GM21367 (cell line): Measurements from ENCODE around the gene MSH6.

Experiments used
- ATAC-seq: cut with Tn5 transposase; IDR thresholded peaks from one replicate; pipeline ENCODE4 v1.9.1; 2021; ENCODE audit not compliant: unreplicated experiment

Gene MSH6

DNA sequence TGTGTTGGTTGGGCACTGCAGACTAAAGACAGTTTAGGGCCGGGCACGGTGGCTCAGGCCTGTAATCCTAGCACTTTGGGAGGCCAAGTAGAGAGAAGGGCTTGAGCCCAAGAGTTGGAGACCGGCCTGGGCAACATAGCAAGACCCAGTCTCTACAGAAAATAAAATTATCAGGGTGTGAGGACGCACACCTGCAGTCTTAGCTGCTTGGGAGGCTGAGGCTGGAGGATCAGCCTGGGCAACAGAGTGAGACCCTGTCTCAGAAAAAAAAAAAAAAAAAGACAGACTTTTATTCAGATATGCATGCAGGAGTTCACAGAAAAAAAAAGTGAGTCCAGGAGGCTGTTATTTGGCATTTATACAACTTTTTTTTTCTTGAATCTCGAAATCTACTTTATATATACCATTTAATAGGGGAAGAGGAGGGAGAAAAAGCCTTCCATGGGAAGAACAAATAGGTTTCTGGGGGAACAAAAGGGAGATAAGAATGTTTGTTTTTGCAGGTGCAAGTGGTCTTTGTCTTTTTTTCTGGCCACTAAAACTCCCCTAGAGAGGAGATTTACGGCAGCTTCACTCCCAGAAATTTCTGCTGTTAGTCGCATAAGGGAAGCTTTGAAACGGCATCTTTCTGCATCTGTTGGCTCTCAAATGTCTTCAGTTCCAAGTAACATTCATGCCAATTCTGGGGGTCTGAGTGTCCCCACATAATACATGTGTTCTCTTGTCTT is 4.1 kb upstream of the MSH6 start:
- no peak for ATAC-seq

DNA sequence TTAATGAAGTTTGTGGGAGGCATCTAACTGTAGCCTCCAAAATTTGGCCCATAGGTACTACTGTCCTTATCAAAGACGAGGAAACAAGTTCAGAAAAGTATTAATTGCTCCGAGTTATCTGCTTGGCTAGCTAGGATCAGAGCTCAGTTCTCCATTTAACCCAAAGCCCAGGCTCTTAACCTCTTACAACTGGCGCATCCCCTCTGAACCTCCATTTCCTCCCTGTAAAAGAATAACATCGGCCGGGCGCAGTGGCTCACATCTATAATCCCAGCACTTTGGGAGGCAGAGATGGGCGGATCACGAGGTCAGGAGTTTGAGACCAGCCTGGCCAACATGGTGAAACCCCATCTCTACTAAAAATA is 3.5 kb upstream of the MSH6 start:
- no peak for ATAC-seq

DNA sequence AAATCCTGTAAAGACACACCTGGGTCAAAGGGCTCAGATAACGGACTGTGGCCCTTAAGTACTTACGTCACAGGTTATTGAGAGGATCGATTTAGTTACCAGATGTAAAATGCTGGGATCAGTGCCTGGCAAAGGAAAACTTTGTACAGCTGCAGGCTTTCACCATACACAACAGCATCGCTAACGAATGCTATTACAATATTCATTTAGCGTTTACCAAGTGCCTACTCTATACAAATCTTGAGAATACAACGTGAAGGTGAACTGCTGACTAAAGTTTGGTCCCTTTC is 619 bp upstream of the MSH6 start:
- no peak for ATAC-seq

DNA sequence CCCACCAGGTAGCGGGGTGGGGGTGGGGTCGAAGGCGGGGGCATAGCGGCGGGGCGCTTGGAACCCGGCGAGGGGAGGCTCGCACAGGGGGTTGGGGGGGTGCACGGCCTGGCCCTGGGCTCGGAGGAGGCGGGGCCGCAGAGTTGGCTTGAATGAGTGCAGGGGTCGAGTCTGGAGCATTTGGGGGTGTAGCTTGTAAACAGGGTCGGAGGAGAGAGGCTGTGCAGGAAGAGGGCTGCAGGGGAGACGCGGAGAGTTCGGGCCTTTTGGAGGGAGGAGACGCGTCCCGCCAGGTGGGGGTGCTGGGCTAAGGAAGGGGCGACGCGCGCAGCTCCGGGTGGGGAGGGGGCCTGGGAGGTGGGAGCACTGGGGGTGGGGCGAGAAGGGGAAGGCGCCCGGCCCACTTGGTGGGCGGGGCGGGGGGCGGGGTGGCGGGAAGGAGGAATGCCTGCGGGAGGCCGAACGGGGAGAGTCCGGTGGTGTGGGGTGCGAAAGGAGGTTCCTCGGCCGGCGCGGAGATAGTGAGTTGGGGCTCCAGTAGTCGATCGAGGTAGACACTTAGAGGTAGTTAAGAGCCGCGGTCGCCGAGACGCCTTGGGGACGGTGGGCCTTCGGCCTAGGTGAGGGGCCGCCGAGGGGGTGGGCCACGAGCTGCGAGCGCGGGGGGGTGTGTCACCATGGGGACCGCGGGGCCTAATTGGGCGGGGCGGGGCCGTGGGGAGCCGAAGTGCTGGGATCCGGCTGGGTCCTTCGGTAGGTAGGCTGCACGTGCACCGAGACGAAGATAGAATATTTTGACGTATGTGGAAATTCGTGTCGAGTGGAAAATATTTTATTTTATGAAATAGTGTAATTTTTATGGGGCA is 774 bp downstream of the MSH6 start:
- ATAC-seq: peak; percentile 23

DNA sequence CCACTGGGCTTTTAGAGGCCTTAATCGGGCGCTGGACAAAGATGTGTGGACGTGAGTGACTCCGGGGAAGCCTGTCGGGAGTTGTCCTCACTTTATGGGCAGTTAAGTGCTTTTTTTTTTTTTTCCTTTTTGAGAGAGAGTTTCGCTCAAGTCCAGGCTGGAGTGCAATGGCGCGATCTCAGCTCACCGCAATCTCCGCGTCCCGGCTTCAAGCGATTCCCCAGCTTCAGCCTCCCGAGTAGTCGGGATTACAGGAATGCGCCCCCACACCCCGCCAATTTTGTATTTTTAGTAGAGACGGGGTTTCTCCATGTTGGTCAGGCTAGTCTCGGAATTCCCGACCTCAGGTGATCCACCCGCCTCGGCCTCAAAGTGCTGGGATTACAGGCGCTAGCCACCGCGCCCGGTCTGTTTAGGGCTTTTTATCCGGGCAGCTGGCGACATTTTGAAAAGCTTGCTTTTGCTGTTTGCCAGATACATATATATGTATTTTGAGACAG is 1.5 kb downstream of the MSH6 start:
- no peak for ATAC-seq

DNA sequence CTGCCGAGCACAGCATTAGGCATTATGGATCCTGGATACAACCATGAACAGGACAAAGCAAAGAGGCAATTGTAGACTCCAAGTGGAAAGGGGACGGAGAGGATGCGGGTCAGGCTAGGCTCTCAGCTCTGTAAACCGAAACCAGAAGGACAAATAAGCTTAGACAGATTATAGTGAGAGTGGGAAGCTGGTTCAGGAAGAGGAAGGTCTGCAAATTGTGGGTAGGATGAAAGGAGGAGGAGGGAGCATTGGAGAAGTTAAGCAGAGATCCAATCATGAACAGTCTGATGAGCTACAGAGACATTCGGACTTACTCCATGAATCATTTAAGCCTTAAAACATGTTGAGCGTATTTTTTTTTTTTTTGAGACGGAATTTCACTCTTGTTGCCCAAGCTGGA is 3.0 kb downstream of the MSH6 start:
- ATAC-seq: no peak

DNA sequence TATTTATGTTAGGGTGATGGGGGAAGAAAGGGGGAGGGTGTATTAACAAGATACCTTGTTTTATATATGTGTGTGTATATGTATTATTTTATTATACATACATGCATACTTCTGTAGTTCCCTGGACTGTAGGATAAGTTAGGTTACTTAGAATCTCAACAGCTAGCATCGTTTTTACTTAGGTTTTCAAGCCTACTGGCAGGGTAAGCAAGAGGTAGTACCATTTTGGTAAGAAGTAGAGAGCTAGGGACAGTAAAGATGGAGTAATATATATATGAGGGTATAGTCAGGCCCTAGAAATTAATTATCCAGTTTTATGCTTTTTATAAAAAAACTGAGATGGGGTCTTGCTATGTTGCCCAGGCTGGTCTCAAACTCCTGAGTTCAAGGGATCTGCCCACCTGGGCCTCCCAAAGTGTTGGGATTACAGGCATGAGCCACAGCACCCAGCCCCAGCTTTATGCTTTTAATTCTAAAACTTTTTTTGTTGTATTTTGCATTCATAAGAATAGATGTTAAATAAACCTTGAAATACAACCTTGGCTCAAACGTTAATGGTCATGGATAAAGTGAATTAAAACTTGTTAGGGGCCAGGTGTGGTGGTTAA is 13.2 kb downstream of the MSH6 start:
- no peak for ATAC-seq

DNA sequence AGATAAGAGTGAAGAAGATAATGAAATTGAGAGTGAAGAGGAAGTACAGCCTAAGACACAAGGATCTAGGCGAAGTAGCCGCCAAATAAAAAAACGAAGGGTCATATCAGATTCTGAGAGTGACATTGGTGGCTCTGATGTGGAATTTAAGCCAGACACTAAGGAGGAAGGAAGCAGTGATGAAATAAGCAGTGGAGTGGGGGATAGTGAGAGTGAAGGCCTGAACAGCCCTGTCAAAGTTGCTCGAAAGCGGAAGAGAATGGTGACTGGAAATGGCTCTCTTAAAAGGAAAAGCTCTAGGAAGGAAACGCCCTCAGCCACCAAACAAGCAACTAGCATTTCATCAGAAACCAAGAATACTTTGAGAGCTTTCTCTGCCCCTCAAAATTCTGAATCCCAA is 15.7 kb downstream of the MSH6 start:
- no peak for ATAC-seq

DNA sequence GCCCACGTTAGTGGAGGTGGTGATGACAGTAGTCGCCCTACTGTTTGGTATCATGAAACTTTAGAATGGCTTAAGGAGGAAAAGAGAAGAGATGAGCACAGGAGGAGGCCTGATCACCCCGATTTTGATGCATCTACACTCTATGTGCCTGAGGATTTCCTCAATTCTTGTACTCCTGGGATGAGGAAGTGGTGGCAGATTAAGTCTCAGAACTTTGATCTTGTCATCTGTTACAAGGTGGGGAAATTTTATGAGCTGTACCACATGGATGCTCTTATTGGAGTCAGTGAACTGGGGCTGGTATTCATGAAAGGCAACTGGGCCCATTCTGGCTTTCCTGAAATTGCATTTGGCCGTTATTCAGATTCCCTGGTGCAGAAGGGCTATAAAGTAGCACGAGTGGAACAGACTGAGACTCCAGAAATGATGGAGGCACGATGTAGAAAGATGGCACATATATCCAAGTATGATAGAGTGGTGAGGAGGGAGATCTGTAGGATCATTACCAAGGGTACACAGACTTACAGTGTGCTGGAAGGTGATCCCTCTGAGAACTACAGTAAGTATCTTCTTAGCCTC is 16.2 kb downstream of the MSH6 start:
- ATAC-seq: no peak

DNA sequence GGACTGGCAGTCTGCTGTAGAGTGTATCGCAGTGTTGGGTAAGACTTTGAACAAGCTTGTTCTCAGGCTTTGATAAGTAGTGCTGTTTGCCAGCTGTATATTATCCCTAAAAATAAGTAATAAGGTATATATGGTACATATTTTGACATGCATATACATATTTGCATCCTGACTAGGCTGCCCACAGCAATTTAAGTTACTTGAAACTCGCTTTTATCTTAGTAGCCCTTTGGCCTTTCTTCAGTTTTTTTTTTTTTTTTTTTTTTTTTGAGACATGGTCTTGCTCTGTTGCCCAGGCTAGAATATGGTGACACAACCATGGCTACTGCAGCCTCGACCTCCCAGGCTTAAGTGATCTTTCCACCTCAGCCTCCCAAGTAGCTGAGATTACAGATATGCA is 18.2 kb downstream of the MSH6 start:
- ATAC-seq: no peak

DNA sequence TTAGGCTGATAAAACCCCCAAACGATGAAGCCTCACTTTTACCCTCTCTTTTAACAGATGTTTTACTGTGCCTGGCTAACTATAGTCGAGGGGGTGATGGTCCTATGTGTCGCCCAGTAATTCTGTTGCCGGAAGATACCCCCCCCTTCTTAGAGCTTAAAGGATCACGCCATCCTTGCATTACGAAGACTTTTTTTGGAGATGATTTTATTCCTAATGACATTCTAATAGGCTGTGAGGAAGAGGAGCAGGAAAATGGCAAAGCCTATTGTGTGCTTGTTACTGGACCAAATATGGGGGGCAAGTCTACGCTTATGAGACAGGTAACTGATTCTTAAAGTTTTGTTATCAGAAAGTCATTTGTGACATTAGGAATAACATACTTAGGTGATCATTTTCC is 20.4 kb downstream of the MSH6 start:
- no peak for ATAC-seq

DNA sequence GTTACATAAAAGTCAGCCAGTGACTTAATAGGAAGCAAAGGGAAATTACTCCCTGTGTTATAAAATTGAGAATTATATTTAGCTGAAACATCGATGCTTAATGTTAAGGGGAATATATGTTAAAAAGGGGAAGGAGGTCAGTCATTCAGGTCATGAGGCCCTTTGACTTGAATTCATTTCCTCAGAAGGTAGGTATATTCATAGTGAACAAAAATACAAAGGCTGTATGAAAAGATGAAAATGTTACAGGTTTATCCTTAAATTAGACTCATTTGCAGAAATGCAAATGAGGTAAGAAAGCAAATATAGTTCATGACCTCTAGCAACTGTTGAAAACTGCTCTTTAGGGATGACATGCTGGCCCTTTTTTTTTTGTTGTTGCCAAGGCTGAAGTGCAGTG is 20.8 kb downstream of the MSH6 start:
- no peak for ATAC-seq

DNA sequence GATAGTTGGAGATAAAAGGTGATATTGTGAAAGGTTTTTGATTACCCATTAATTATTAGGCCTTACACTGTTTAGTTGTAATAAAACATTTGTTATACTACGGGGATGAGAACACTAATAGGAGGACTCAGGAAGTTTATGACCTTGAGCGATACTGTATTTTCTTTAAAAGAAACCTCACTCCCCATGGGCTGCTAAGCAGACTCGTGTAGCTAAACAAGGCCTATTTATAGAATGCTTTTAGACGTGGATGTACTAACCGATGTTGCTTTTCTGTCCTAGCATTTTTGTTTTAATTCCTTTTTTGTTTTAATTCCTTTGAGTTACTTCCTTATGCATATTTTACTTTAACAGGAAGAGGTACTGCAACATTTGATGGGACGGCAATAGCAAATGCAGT is 22.9 kb downstream of the MSH6 start:
- no peak for ATAC-seq

DNA sequence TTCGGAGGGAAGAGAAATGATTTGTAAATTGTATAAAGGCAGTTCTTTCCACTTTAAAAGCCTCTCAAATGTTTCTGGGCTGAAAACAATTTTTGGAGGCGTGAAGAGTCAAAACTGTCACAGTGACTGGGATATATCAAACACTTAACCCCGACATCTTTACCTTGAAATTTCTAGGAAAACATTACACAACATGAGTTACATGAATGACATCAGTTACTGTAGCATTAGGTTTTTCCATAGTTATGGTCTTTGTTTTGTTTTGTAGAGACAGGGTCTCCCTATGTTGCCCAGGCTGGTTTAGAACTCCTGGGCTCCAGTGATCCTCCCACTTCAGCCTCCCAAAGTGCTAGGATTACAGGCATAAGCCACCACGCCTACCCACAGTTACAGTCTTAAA is 25.7 kb downstream of the MSH6 start:
- ATAC-seq: no peak

DNA sequence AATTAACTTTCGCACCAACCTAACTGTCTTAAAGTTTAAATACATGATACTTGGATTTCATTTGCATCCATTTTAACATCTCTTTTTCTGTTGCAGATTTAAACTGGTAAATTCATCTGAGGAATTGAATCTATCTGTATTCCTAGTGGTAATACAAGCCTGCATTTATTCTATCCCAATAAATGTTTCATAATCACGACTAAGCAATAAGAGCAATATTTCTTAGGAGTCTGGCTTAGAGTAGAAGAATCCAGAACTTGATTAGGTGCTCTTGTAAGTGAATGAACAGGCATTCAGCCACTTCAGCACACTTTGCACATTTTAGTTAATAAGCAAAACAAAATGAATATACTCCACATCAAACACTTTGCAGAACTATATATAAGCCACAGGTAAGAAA is 27.0 kb downstream of the MSH6 start:
- ATAC-seq: no peak

DNA sequence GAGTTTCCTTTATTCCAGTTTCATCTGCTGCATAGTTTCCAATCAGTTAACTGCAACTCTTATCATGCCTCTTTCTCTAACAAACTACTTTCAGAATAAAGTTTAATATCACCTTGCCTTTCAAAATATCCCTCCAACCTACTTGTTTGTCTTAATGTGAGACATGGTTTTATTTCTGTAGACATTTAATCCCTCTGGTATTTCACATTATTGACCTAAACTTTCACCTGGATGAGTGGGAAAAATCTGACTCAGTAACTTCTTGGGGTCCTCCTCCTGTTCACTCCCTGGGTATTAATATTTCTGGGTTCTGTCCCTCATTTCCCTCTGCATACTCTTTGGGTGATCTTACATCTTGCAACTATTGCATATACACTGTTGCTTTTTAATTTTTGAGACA is 27.9 kb downstream of the MSH6 start:
- no peak for ATAC-seq

DNA sequence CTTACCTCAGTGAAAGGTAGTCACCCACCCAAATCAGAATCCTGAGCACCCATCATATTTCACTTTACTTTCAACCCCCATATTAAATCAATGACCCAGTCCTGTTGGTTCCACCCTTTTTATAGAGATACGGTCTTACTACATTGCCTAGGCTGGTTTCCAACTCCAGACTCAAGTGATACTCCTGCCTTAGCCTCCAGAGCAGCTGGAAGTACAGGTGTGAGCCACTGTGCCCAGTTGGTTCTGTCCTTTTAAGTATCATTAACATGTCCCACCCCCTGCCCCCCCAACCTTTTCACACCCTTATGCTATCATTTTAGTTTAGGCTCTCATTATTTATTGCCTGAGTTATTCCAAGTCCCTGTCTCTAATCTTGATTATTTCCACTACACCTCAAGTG is 28.7 kb downstream of the MSH6 start:
- no peak for ATAC-seq

DNA sequence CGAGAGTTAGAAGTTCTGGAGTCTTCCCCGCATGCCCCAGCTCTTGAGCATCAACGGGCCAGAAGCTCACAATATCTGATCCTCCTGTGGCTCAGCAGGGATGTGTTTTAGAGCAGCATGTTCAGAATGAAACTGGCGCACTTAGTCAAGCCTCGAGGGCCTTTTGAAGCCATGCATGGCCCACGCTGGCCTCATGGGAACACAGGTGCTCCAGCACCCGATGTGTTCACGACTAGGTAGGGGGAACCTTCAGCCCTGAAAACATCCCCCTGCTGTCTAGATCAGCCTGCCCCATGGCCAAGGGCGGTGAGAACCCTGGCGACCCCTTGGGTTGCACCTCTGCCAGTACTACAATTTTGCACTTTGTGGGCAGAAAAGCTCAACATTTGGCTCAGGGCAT is 32.8 kb downstream of the MSH6 start:
- ATAC-seq: no peak

DNA sequence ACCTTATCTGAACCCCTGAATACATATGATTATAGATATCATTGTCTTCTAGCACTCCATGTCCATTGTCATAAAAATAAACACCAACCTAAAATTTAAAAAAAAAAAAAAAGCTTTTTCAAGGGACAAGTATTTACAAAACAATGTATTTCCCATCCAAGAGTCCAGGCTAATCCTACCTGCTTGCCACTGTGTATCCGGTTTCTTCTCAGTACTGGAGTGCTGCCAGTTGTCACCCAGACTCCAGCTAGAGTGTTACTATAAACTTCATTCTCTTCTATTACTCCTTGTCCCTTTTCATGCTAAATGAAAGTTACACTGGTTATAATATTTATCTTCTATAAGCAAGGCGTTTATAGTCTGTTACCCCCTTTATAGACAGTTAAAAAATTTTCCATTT is 35.8 kb downstream of the MSH6 start:
- ATAC-seq: no peak

DNA sequence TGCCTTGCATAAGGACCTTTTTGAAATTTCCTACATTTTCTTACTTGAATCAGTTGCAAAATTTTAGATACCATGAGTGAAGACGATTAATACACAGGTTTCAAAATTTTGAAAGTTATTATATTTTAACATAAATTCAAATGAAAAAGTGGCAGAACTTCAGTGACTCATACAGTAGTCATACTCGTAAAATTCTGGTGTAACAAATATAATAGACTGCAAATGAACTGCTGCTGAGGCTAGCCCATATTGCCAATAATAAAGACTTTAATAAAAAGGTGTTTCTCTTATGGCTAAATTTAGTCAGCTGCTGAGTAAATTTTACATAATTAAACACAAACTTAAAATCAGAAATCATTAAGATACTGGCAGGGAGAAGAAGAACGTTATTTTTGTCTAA is 36.9 kb downstream of the MSH6 start:
- ATAC-seq: no peak

DNA sequence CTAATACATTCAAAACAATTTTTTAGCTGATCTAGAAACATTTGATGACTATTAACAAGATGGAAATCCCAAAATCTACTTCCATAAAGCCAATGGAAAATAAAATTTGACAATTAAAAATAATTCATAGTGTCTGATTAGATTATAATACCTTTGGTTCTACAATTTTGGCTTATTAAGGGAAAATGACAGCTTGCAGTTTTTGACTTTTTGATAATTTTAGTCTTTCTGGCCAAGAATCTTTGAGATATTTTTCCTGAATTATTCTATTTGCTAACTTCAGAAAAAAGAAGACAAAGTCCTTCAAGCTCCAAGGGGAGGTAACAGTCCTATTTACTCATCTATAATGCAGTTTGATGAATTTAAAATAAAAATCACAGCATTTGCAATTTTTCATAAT is 39.6 kb downstream of the MSH6 start:
- ATAC-seq: no peak

DNA sequence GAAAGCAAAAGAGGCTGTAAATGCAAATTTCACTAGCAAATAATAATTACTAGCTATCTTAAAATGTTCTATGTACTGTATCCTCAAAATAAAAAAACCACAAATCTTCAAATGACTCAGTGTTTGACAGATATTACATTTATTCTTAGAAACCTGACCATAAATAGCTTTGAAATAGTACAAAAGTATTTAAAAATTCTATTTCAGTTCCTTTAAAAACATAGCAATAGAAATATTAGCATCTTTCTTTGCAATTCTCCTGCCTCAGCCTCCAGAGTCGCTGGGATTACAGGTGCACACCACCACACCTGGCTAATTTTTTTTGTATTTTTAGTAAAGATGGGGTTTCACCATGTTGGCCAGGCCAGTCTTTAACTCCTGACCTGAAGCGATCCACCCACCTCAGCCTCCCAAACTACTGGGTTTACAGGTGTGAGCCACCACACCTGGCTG is 50.6 kb downstream of the MSH6 start:
- peak; percentile 81 for ATAC-seq
